GM10248 (cell line): Measurements from ENCODE around the gene SLA2.
"Not testable (repeated sequence)": the region's sequence is repeated elsewhere in the genome, so short reads cannot be mapped to it uniquely, and the experiment has no call there.

ENCODE experiments used
- CTCF ChIA-PET: fragments of 300-600 bp; sonication (Branson Sonifier 250); formaldehyde crosslinking; extraction: SDS; loops from one replicate; lab custom pipeline; 2021; ENCODE audit warnings: antibody characterized with exemption; lab: Yijun Ruan, JAX
- POLR2A ChIA-PET: fragments of 350-650 bp; sonication (Branson Sonifier 250); formaldehyde crosslinking; extraction: SDS; loops from one replicate; lab custom pipeline; 2020; ENCODE audit warnings: antibody characterized with exemption; lab: Yijun Ruan, JAX
- DNase-seq: peaks from one replicate; pipeline ENCODE4 v3.0.0; 2012; ENCODE audit errors: extremely low spot score
- CTCF ChIP-seq: IDR thresholded peaks from 2 replicates; pipeline ENCODE4 v1.5.1; 2012; ENCODE audit warnings: mild to moderate bottlenecking, low read depth; ENCODE audit errors: extremely low read depth, missing control alignments, control extremely low read depth

SLA2 gene

GRCh38 chr20:36682311-36682710, 36.3 kb upstream of the SLA2 start:
- TF ChIP-seq CTCF: no peak
- CTCF ChIA-PET: interaction anchor here (2.8 kb wide), 1 partner anchor 9 kb away, joined by 8 read pairs; no protein-coding TSS in a partner anchor
- POLR2A ChIA-PET: no interaction called here
- no peak for DNase-seq

GRCh38 chr20:36677422-36677771, 31.4 kb upstream of the SLA2 start:
- ChIA-PET POLR2A (no interaction called here), CTCF (interaction anchor here (1.6 to 2.0 kb wide), 2 partner anchors 12 to 16 kb away, joined by 7 to 9 read pairs; no protein-coding TSS in a partner anchor)
- no peak for DNase-seq
- TF ChIP-seq CTCF: no peak

GRCh38 chr20:36676701-36677421, 30.9 kb upstream of the SLA2 start:
- no peak for TF ChIP-seq CTCF
- ChIA-PET POLR2A (no interaction called here), CTCF (no interaction called here)
- no peak for DNase-seq

GRCh38 chr20:36675545-36675944, 29.5 kb upstream of the SLA2 start:
- CTCF ChIA-PET: interaction anchor here (1.1 kb wide), 2 partner anchors 9 to 23 kb away, joined by 3 to 4 read pairs; no protein-coding TSS in a partner anchor
- DNase-seq, POLR2A ChIA-PET: not testable (repeated sequence)

- no peak for TF ChIP-seq CTCF
- ChIA-PET CTCF (no interaction called here), POLR2A (no interaction called here)
- no peak for DNase-seq
Observed at GRCh38 chr20:36672991-36673390, 27.0 kb upstream of the SLA2 start.

GRCh38 chr20:36670665-36671357, 24.8 kb upstream of the SLA2 start:
- CTCF ChIA-PET: interaction anchor here (0.8 to 1.0 kb wide), 3 partner anchors 10 to 38 kb away, joined by 3 to 4 read pairs (median 4); no protein-coding TSS in a partner anchor
- DNase-seq: no peak
- POLR2A ChIA-PET: no interaction called here
- no peak for TF ChIP-seq CTCF

- DNase-seq: no peak
- peak; percentile 29 for TF ChIP-seq CTCF
- ChIA-PET POLR2A (no interaction called here), CTCF (interaction anchor here (0.8 to 3.0 kb wide), 13 partner anchors 10 to 255 kb away, joined by 3 to 13 read pairs (median 3); partner anchors contain the start of gene DSN1)
Observed at GRCh38 chr20:36666181-36666740, 20.3 kb upstream of the SLA2 start.
